Tibial nerve (tissue), 4 donors: ENCODE results near the gene SNRPE. TPM values are rescaled to one million over a fixed set of nuclear protein-coding genes. Genes with fewer than 3 reads are reported as not detected.

Experiments used
- DNase-seq, 2 donors: peaks; one replicate each; pipeline ENCODE4 v3.0.0-alpha.2; 2019; ENCODE audit warnings: low spot score in 2 of 2
- H3K27ac ChIP-seq, 4 donors: fragments of 200-600 bp; sonication (generic) in 3 of 4; one replicate each; pipeline ENCODE4 v1.5.1; 2017 to 2019; ENCODE audit warnings: mild to moderate bottlenecking in 1 of 4
- H3K27me3 ChIP-seq, 2 donors: fragments of 200-600 bp; sonication (generic) in 1 of 2; one replicate each; pipeline versions ENCODE4 v1.5.1 to v1.6.0; 2017 to 2019
- H3K36me3 ChIP-seq, 3 donors: fragments of 200-600 bp; sonication (generic); one replicate each; pipeline ENCODE4 v1.5.1; 2018 to 2019
- H3K4me1 ChIP-seq, 4 donors: fragments of 200-600 bp; sonication (generic) in 3 of 4; one replicate each; pipeline ENCODE4 v1.5.1; 2017 to 2019
- H3K4me3 ChIP-seq, 4 donors: fragments of 200-600 bp; sonication (generic) in 3 of 4; one replicate each; pipeline ENCODE4 v1.5.1; 2017 to 2019; ENCODE audit warnings: mild to moderate bottlenecking in 1 of 4, moderate library complexity in 1 of 4
- H3K9me3 ChIP-seq, 4 donors: fragments of 200-600 bp; sonication (generic) in 3 of 4; one replicate each; pipeline ENCODE4 v1.5.1; 2017 to 2019
- CTCF ChIP-seq, 5 experiments: fragments of 200-600 bp in 3 of 5; fragments of 450-650 bp in 2 of 5; sonication (generic) in 3 of 5; IDR thresholded peaks; one replicate each; pipeline ENCODE4 v1.5.1; 2016 to 2019; ENCODE audit warnings: antibody characterized with exemption in 5 of 5, mild to moderate bottlenecking in 3 of 5, moderate library complexity in 2 of 5
- EP300 ChIP-seq, 2 donors: sonication (generic); formaldehyde crosslinking; IDR thresholded peaks; one replicate each; pipeline ENCODE4 v1.6.1; 2017; ENCODE audit warnings: antibody characterized with exemption in 2 of 2, mild to moderate bottlenecking in 1 of 2
- POLR2A ChIP-seq, 2 donors: fragments of 450-650 bp; IDR thresholded peaks; one replicate each; pipeline ENCODE4 v1.6.1; 2017; ENCODE audit warnings: antibody characterized with exemption in 2 of 2, mild to moderate bottlenecking in 2 of 2, moderate library complexity in 2 of 2
- WGBS, 2 donors: methylation state at CpG; one replicate each; pipeline ENCODE4 v1.1.5; 2018; 5-methylcytosine and 5-hydroxymethylcytosine counted together
- total RNA-seq, 4 donors: library from RNA; depleted of rRNA; stranded (reverse); fragments of >200 nt; gene quantifications; one replicate each; pipeline ENCODE4 v1.1.0, GENCODE V29; 2016

SNRPE gene
- total RNA-seq, 4 donors from 2014 or later, result 31.5 to 86.3 (median 41.8) TPM

GRCh38 chr1:203873094-203873493 lies 11.7 kb downstream of the SNRPE start:
- Histone ChIP-seq H3K27ac (no peak overlapping the region), H3K4me1 (peaks cover 0 to 22% (median 11%) of the 10 kb centered on the region in 4 donors), H3K9me3 (no peaks in the 10 kb centered on the region), H3K4me3 (no peak overlapping the region), H3K27me3 (no peaks in the 10 kb centered on the region), H3K36me3 (peaks cover 0 to 59% (median 12%) of the 10 kb centered on the region in 3 donors)
- no peak for DNase-seq
- 83 to 92% methylated on average over 7 to 8 of the region's 8 CpGs for WGBS, 2 donors
- no peak for TF ChIP-seq EP300 (IDR thresholded peaks at IDR 0.05)
- no peak for TF ChIP-seq CTCF (IDR thresholded peaks at IDR 0.05)
- TF ChIP-seq POLR2A (IDR thresholded peaks at IDR 0.05), result no peak

GRCh38 chr1:203878422-203878821 lies 17.0 kb downstream of the SNRPE start:
- H3K36me3 ChIP-seq, result peaks cover 0 to 12% (median 0%) of the 10 kb centered on the region in 3 donors
- WGBS, 2 donors, result 90 to 93% methylated on average over 3 of the region's 3 CpGs
- H3K9me3 ChIP-seq, result no peaks in the 10 kb centered on the region
- DNase-seq, result no peak
- TF ChIP-seq EP300 (IDR thresholded peaks at IDR 0.05) (no peak), POLR2A (IDR thresholded peaks at IDR 0.05) (no peak), CTCF (IDR thresholded peaks at IDR 0.05) (no peak)
- no peaks in the 10 kb centered on the region for H3K27me3 ChIP-seq
- H3K4me1 ChIP-seq, result no peaks in the 10 kb centered on the region
- H3K4me3 ChIP-seq, result no peak overlapping the region
- H3K27ac ChIP-seq, result no peak overlapping the region

- no peak for DNase-seq
- Histone ChIP-seq H3K4me1 (no peaks in the 10 kb centered on the region), H3K4me3 (no peak overlapping the region), H3K36me3 (peaks cover 0 to 5% (median 0%) of the 10 kb centered on the region in 3 donors), H3K27me3 (no peaks in the 10 kb centered on the region), H3K27ac (no peak overlapping the region), H3K9me3 (no peaks in the 10 kb centered on the region)
- 94 to 95% methylated on average over 5 of the region's 5 CpGs for WGBS, 2 donors
- no peak for TF ChIP-seq EP300 (IDR thresholded peaks at IDR 0.05)
- no peak for TF ChIP-seq POLR2A (IDR thresholded peaks at IDR 0.05)
- no peak for TF ChIP-seq CTCF (IDR thresholded peaks at IDR 0.05)
These were observed 19.2 kb downstream of the SNRPE start for GRCh38 chr1:203880606-203881005.

- H3K36me3 ChIP-seq, result no peaks in the 10 kb centered on the region
- TF ChIP-seq POLR2A (IDR thresholded peaks at IDR 0.05) (no peak), EP300 (IDR thresholded peaks at IDR 0.05) (no peak), CTCF (IDR thresholded peaks at IDR 0.05) (no peak)
- H3K27ac ChIP-seq, result no peak overlapping the region
- H3K4me3 ChIP-seq, result no peak overlapping the region
- H3K4me1 ChIP-seq, result no peaks in the 10 kb centered on the region
- DNase-seq, result no peak
- no peaks in the 10 kb centered on the region for H3K27me3 ChIP-seq
- H3K9me3 ChIP-seq, result no peaks in the 10 kb centered on the region
These were observed 27.4 kb downstream of the SNRPE start for GRCh38 chr1:203888807-203889251.

- WGBS, 2 donors, result 30 to 53% methylated on average over 2 of the region's 2 CpGs
- no peak overlapping the region for H3K4me3 ChIP-seq
- no peak for DNase-seq
- H3K36me3 ChIP-seq, result no peaks in the 10 kb centered on the region
- no peak for TF ChIP-seq POLR2A (IDR thresholded peaks at IDR 0.05)
- no peak for TF ChIP-seq CTCF (IDR thresholded peaks at IDR 0.05)
- no peak for TF ChIP-seq EP300 (IDR thresholded peaks at IDR 0.05)
- no peak overlapping the region for H3K27ac ChIP-seq
- H3K9me3 ChIP-seq, result peaks cover 0 to 11% (median 0%) of the 10 kb centered on the region in 4 donors
- H3K27me3 ChIP-seq, result no peaks in the 10 kb centered on the region
- H3K4me1 ChIP-seq, result no peaks in the 10 kb centered on the region
These were observed 30.6 kb downstream of the SNRPE start for GRCh38 chr1:203891950-203892349.
